CD4-positive, alpha-beta T cell (primary cell): Measurements from ENCODE around the gene RESP18. TPM values are rescaled to one million over a fixed set of nuclear protein-coding genes. Genes with fewer than 3 reads are reported as not detected.

ENCODE experiments used
- ATAC-seq: fragments of 200-7000 bp; cut with Tn5 transposase; one replicate; pipeline ENCODE4 v1.10.0; 2022; ENCODE audit warnings: mild to moderate bottlenecking; ENCODE audit not compliant: poor library complexity
- CTCF ChIA-PET: fragments of 350-600 bp; sonication (Branson Sonifier 250); formaldehyde crosslinking; loops from one replicate; lab custom pipeline; 2021; ENCODE audit warnings: antibody characterized with exemption, inconsistent platforms; lab: Charles Lee
- POLR2A ChIA-PET: fragments of 350-600 bp; sonication (Branson Sonifier 250); formaldehyde crosslinking; loops from one replicate; lab custom pipeline; 2021; ENCODE audit warnings: antibody characterized with exemption, inconsistent platforms; lab: Charles Lee
- DNase-seq, 14 experiments: peaks; one replicate each; pipeline ENCODE4 v3.0.0-alpha.2; 2013 to 2020; ENCODE audit warnings: mixed read lengths in 2 of 14
- H3K27ac ChIP-seq, 2 donors: one replicate each; pipeline versions ENCODE4 v1.5.1 to v1.7.0; 2013; ENCODE audit warnings: low read length in 2 of 2, low read depth in 1 of 2, mild to moderate bottlenecking in 1 of 2
- H3K27me3 ChIP-seq, 2 experiments: 1 replicate in 1 of 2; 2 replicates in 1 of 2; pipeline versions ENCODE4 v1.6.1 to v1.7.0; 2013; ENCODE audit warnings: low read length in 2 of 2, control low read depth in 1 of 2, mild to moderate bottlenecking in 1 of 2, moderate library complexity in 1 of 2; ENCODE audit not compliant: insufficient read depth in 2 of 2, control insufficient read depth in 1 of 2
- H3K36me3 ChIP-seq: one replicate; pipeline ENCODE4 v1.6.1; 2013; ENCODE audit warnings: low read length, control low read depth; ENCODE audit not compliant: insufficient read depth
- H3K4me1 ChIP-seq: one replicate; pipeline ENCODE4 v1.6.1; 2013; ENCODE audit warnings: low read length, control low read depth; ENCODE audit not compliant: insufficient read depth
- H3K4me3 ChIP-seq: one replicate; pipeline ENCODE4 v1.5.1; 2013; ENCODE audit warnings: mild to moderate bottlenecking, low read length, moderate library complexity
- H3K9me3 ChIP-seq, 2 experiments: 1 replicate in 1 of 2; 2 replicates in 1 of 2; pipeline versions ENCODE4 v1.6.1 to v1.7.0; 2013; ENCODE audit warnings: low read length in 2 of 2, mild to moderate bottlenecking in 2 of 2, control low read depth in 1 of 2, moderate library complexity in 1 of 2; ENCODE audit not compliant: control insufficient read depth in 1 of 2, insufficient read depth in 1 of 2
- H3K27ac Mint-ChIP-seq: one replicate; pipeline ENCODE4 v1.8.0; 2020; ENCODE audit warnings: mixed read lengths
- H3K27me3 Mint-ChIP-seq: one replicate; pipeline ENCODE4 v1.8.0; 2021; ENCODE audit warnings: mixed read lengths
- H3K36me3 Mint-ChIP-seq: one replicate; pipeline ENCODE4 v1.8.0; 2021; ENCODE audit warnings: low read depth, mixed read lengths
- H3K4me1 Mint-ChIP-seq: one replicate; pipeline ENCODE4 v1.8.0; 2021; ENCODE audit warnings: low read depth, mixed read lengths
- H3K4me3 Mint-ChIP-seq: one replicate; pipeline ENCODE4 v1.8.0; 2020; ENCODE audit warnings: mild to moderate bottlenecking, mixed read lengths
- H3K9me3 Mint-ChIP-seq: one replicate; pipeline ENCODE4 v1.8.0; 2020; ENCODE audit warnings: mixed read lengths
- intact Hi-C, 2 experiments: fragments of 100-400 bp; cut with DNase I in 1 of 2; cut with micrococcal nuclease in 1 of 2; formaldehyde crosslinking; loops; one replicate each; pipeline versions ENCODE4 v1.15.1 to v1.9.0; 2023 to 2025; cut with DNase I, micrococcal nuclease
- total RNA-seq, 174 experiments: library from RNA in 2 of 174; stranded (reverse) in 2 of 174; gene quantifications; one replicate each; pipeline ENCODE4 v1.2.3 and lab custom pipeline; 2021 to 2026
- TF ChIP-seq, protein P1 (sequence below): fragments of 200-600 bp; IDR thresholded peaks from one replicate; pipeline ENCODE4 v1.8.0; 2022; ENCODE audit warnings: antibody characterized with exemption, mild to moderate bottlenecking

The RESP18 gene
- total RNA-seq, 2 experiments from 2014 or later: not detected

DNA sequence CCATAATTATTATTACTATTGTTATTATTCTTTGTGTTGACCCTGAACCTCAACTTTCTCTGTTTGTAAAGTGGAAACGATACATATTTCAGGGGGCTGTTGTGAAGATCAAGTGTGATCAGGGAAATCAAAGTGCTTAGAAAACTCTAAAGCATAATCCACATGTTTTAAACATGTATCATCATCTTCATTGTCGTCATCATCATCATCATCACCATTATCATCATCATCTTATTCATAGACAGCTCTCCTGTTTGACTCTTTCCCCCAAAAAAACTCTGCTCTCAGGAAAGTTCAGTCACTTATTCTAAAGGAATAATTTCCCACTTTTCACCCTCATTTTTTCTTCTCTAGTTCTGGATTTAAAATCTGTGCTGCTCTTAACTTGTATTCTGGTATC lies 28.3 kb downstream of the RESP18 start:
- Mint-ChIP-seq H3K27me3 (peaks cover 72% of the 10 kb centered on the region), H3K9me3 (no peaks in the 10 kb centered on the region), H3K4me3 (no peak overlapping the region), H3K27ac (no peak overlapping the region), H3K4me1 (no peaks in the 10 kb centered on the region), H3K36me3 (no peaks in the 10 kb centered on the region)
- no peak overlapping the region for H3K4me3 ChIP-seq
- intact Hi-C loops: loop anchor here in 1 of 2 experiments (10.0 kb wide), 1 partner anchor 339 kb away; no protein-coding TSS in a partner anchor
- no peak for ATAC-seq
- H3K27me3 ChIP-seq: peaks cover 33 to 36% of the 10 kb centered on the region in 2 experiments
- peaks cover 0 to 21% of the 10 kb centered on the region in 2 experiments for H3K9me3 ChIP-seq
- H3K4me1 ChIP-seq: peaks cover 3% of the 10 kb centered on the region
- H3K27ac ChIP-seq: no peak overlapping the region
- DNase-seq: no peak
- POLR2A ChIA-PET: no interaction called here
- CTCF ChIA-PET: no interaction called here
- no peaks in the 10 kb centered on the region for H3K36me3 ChIP-seq
- TF ChIP-seq, protein P1, sequence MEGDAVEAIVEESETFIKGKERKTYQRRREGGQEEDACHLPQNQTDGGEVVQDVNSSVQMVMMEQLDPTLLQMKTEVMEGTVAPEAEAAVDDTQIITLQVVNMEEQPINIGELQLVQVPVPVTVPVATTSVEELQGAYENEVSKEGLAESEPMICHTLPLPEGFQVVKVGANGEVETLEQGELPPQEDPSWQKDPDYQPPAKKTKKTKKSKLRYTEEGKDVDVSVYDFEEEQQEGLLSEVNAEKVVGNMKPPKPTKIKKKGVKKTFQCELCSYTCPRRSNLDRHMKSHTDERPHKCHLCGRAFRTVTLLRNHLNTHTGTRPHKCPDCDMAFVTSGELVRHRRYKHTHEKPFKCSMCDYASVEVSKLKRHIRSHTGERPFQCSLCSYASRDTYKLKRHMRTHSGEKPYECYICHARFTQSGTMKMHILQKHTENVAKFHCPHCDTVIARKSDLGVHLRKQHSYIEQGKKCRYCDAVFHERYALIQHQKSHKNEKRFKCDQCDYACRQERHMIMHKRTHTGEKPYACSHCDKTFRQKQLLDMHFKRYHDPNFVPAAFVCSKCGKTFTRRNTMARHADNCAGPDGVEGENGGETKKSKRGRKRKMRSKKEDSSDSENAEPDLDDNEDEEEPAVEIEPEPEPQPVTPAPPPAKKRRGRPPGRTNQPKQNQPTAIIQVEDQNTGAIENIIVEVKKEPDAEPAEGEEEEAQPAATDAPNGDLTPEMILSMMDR: no peak

DNA sequence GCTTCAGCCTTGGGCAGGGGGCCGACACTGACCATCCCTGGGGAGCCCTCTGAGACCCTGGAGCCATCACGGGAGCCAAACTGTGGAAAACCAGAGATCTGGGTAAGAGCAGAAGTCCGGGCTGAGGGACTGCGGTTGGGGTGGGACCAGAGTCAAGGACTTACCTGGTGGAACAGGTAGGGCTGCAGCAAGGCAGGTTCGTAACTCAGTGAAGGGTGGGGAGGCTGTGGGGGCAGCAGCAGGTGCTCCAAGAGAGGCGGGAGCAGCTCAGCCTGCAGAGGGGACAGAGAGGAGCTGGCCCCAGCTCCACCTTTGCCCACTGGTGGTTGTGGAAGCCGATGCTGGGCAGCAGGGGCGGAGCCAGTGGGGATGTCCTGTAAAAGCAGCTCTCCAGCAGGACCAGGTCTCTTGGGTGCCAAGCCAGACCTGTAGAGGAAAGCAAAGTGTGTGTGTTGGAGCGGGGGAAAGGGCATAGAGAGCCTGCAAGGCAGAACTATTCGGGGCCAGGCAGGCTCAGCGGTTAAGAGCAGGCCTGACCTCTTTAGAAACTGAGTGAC lies 30.1 kb downstream of the RESP18 start:
- ChIA-PET CTCF (no interaction called here), POLR2A (no interaction called here)
- DNase-seq (no peak), ATAC-seq (no peak)
- Histone ChIP-seq H3K9me3 (peaks cover 0 to 9% of the 10 kb centered on the region in 2 experiments), H3K27me3 (peaks cover 16 to 18% of the 10 kb centered on the region in 2 experiments), H3K27ac (no peak overlapping the region), H3K4me1 (peaks cover 8% of the 10 kb centered on the region), H3K4me3 (no peak overlapping the region), H3K36me3 (no peaks in the 10 kb centered on the region)
- TF ChIP-seq, protein P1: no peak
- Mint-ChIP-seq H3K27ac (no peak overlapping the region), H3K4me1 (peaks cover 6% of the 10 kb centered on the region), H3K36me3 (no peaks in the 10 kb centered on the region), H3K9me3 (no peaks in the 10 kb centered on the region), H3K4me3 (no peak overlapping the region), H3K27me3 (peaks cover 65% of the 10 kb centered on the region)
- intact Hi-C loops: loop anchor here in 1 of 2 experiments (10.0 kb wide), 1 partner anchor 338 kb away; no protein-coding TSS in a partner anchor

DNA sequence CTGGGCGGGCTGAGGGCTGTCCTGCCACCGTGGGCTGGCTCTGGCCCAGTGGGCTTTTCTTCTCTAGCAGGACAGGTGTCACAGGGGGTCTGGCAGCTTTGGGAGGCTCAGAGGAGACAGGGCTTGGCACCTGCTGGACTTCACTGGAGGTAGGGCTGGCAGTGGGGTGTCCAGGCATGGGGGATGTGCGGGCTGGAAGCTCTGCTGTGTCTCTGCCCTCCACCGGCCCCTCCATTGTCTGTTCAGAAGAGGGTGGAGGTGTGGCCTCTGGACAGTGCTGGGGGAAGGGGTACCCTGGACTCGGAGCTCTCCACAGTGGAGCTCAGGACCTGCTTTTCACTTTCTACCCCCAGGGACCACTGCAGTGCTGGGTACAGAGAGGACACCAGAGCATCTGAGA lies 32.5 kb downstream of the RESP18 start:
- intact Hi-C loops: loop anchor here in 1 of 2 experiments (10.0 kb wide), 1 partner anchor 335 kb away; no protein-coding TSS in a partner anchor
- no peaks in the 10 kb centered on the region for H3K9me3 Mint-ChIP-seq
- H3K4me3 Mint-ChIP-seq: no peak overlapping the region
- no peak overlapping the region for H3K27ac Mint-ChIP-seq
- no peaks in the 10 kb centered on the region for H3K36me3 Mint-ChIP-seq
- Histone ChIP-seq H3K4me3 (no peak overlapping the region), H3K36me3 (no peaks in the 10 kb centered on the region), H3K4me1 (peaks cover 22% of the 10 kb centered on the region), H3K9me3 (peaks cover 0 to 6% of the 10 kb centered on the region in 2 experiments), H3K27ac (no peak overlapping the region), H3K27me3 (peaks cover 12 to 14% of the 10 kb centered on the region in 2 experiments)
- ChIA-PET CTCF (interaction anchor here (0.8 to 1.3 kb wide), 4 partner anchors 48 to 261 kb away, joined by 3 to 4 read pairs (median 3); partner anchors contain the start of gene NHEJ1), POLR2A (interaction anchor here (1.0 to 1.3 kb wide), 2 partner anchors 21 to 123 kb away, joined by 3 to 5 read pairs; partner anchors contain the start of genes CNPPD1 and DNAJB2)
- TF ChIP-seq, protein P1: no peak
- peaks cover 48% of the 10 kb centered on the region for H3K27me3 Mint-ChIP-seq
- peak in 1 of 14 experiments; percentile 11 for DNase-seq
- H3K4me1 Mint-ChIP-seq: peaks cover 26% of the 10 kb centered on the region
- no peak for ATAC-seq
